ENCODE data around the gene KRT75.

KRT75 gene

GRCh38 chr12:52390739-52391617 is 43.2 kb downstream of the KRT75 start:
- no peak for DNase-seq

GRCh38 chr12:52389313-52390207 is 44.6 kb downstream of the KRT75 start:
- no peak for DNase-seq

GRCh38 chr12:52387859-52388258 is 46.3 kb downstream of the KRT75 start:
- no peak for DNase-seq

GRCh38 chr12:52385226-52385702 is 48.9 kb downstream of the KRT75 start, which contains the start of gene KRT84:
Gene KRT84, minus strand, starts transcription at chr12:52385652. Its CDS starts 67 bp downstream, at chr12:52385585.
- no peak for DNase-seq

GRCh38 chr12:52383331-52383730 is 50.8 kb downstream of the KRT75 start:
- DNase-seq, result no peak

GRCh38 chr12:52382854-52383253 is 51.3 kb downstream of the KRT75 start:
- no peak for DNase-seq

GRCh38 chr12:52381206-52381605 is 53.0 kb downstream of the KRT75 start:
- no peak for DNase-seq

- no peak for DNase-seq
These were observed 53.9 kb downstream of the KRT75 start for GRCh38 chr12:52380271-52380694.

GRCh38 chr12:52379536-52379935 is 54.6 kb downstream of the KRT75 start:
- DNase-seq, result no peak

- no peak for DNase-seq
These were observed 56.1 kb downstream of the KRT75 start for GRCh38 chr12:52378091-52378490.

GRCh38 chr12:52377266-52377665 is 56.9 kb downstream of the KRT75 start:
- no peak for DNase-seq
